ENCODE data around the gene PAGE2B.

The PAGE2B gene

DNA sequence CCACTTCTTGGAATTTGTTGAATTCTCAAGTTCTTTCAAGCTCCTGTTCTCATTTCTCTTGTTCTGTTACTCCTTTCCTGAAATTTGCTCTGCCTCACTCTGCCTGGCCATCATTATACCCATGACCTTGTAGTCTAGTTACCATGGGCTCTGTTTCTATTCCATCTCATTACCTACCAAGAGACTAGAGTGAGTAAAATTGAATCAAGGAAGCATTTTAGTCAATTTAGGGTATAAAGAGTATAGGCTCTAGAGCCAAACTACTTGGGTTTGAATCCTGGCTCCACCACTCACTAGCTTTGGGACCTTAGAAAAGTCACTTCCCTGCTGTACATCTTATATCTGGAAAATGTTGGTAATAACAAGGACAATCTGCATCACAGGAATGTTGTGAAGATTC lies 46.2 kb upstream of the PAGE2B start:
- no peak overlapping the region for H3K4me2 ChIP-seq (ENCODE audit: insufficient read depth, low read length, poor library complexity, severe bottlenecking)
- no peaks in the 10 kb centered on the region for H3K4me1 ChIP-seq (ENCODE audit: control insufficient read depth in 2 of 2, insufficient read depth in 1 of 2, low read depth in 1 of 2, low read length in 2 of 2)
- no peak overlapping the region for H2AK5ac ChIP-seq (ENCODE audit: low read depth, low read length)
- H3K4me3 ChIP-seq (ENCODE audit: low read length in 2 of 2) = no peak overlapping the region
- no peak overlapping the region for H2AFZ ChIP-seq (ENCODE audit: low read length)
- no peak overlapping the region for H3K4ac ChIP-seq (ENCODE audit: low read length)
- no peak overlapping the region for H3K9ac ChIP-seq (ENCODE audit: low read depth, low read length, poor library complexity)
- H2BK5ac ChIP-seq (ENCODE audit: low read length) = no peak overlapping the region
- no peak overlapping the region for H3K18ac ChIP-seq (ENCODE audit: low read length)
- DNase-seq (ENCODE audit: low spot score) = no peak
- no peaks in the 10 kb centered on the region for H3K9me3 ChIP-seq (replicated peaks in 1 of 2; ENCODE audit: control insufficient read depth in 2 of 2, insufficient read depth in 1 of 2, low read depth in 1 of 2, low read length in 2 of 2)
- H4K91ac ChIP-seq (ENCODE audit: low read depth, low read length, poor library complexity) = no peak overlapping the region
- no peaks in the 10 kb centered on the region for H3K36me3 ChIP-seq (replicated peaks in 1 of 2; ENCODE audit: control insufficient read depth in 2 of 2, insufficient read depth in 2 of 2, low read length in 2 of 2)
- no peaks in the 10 kb centered on the region for H3K27me3 ChIP-seq (ENCODE audit: control insufficient read depth in 3 of 3, insufficient read depth in 3 of 3, low read depth in 1 of 3, low read length in 3 of 3)
- H2BK15ac ChIP-seq (ENCODE audit: low read length) = no peak overlapping the region
- no peak overlapping the region for H3K14ac ChIP-seq (ENCODE audit: low read length)
- H4K8ac ChIP-seq (ENCODE audit: low read depth, low read length) = no peak overlapping the region
- H3K27ac ChIP-seq (replicated peaks; ENCODE audit: low read length) = no peak overlapping the region
- H3K23ac ChIP-seq (ENCODE audit: low read depth, low read length, poor library complexity) = no peak overlapping the region
- H2BK120ac ChIP-seq (ENCODE audit: low read depth, low read length) = no peak overlapping the region
- no peak overlapping the region for H2BK12ac ChIP-seq (ENCODE audit: low read length)
- H3K79me1 ChIP-seq (ENCODE audit: low read depth, low read length) = no peaks in the 10 kb centered on the region

DNA sequence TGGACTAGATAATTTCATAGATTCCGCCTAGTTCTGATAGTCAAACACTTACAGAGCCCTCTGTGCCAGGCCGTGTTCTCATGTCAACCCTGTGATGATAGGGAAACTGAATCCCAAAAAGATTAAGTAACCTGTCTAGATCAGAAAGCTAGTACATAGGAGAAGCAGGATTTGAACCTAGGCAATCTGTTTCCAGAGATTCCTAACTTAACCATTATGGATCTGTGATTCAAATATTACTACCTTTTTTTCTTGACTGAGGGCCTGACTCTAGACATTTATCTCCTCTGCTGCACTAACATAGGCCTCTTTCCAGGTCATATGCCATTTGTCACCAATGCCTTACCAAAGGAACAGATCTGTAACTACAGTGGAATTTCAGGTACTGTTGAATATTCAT lies 45.5 kb upstream of the PAGE2B start:
- Histone ChIP-seq H3K9me3 (replicated peaks in 1 of 2; ENCODE audit: control insufficient read depth in 2 of 2, insufficient read depth in 1 of 2, low read depth in 1 of 2, low read length in 2 of 2) (no peaks in the 10 kb centered on the region), H3K4ac (ENCODE audit: low read length) (no peak overlapping the region), H3K4me2 (ENCODE audit: insufficient read depth, low read length, poor library complexity, severe bottlenecking) (no peak overlapping the region), H3K18ac (ENCODE audit: low read length) (no peak overlapping the region), H3K36me3 (replicated peaks in 1 of 2; ENCODE audit: control insufficient read depth in 2 of 2, insufficient read depth in 2 of 2, low read length in 2 of 2) (no peaks in the 10 kb centered on the region), H4K8ac (ENCODE audit: low read depth, low read length) (no peak overlapping the region), H2BK120ac (ENCODE audit: low read depth, low read length) (no peak overlapping the region), H3K23ac (ENCODE audit: low read depth, low read length, poor library complexity) (no peak overlapping the region), H2BK5ac (ENCODE audit: low read length) (no peak overlapping the region), H2AFZ (ENCODE audit: low read length) (no peak overlapping the region), H2AK5ac (ENCODE audit: low read depth, low read length) (no peak overlapping the region), H3K9ac (ENCODE audit: low read depth, low read length, poor library complexity) (no peak overlapping the region), H3K14ac (ENCODE audit: low read length) (no peak overlapping the region), H4K91ac (ENCODE audit: low read depth, low read length, poor library complexity) (no peak overlapping the region), H3K4me1 (ENCODE audit: control insufficient read depth in 2 of 2, insufficient read depth in 1 of 2, low read depth in 1 of 2, low read length in 2 of 2) (no peaks in the 10 kb centered on the region), H2BK15ac (ENCODE audit: low read length) (no peak overlapping the region), H3K4me3 (ENCODE audit: low read length in 2 of 2) (no peak overlapping the region), H3K27ac (replicated peaks; ENCODE audit: low read length) (no peak overlapping the region), H2BK12ac (ENCODE audit: low read length) (no peak overlapping the region), H3K79me1 (ENCODE audit: low read depth, low read length) (no peaks in the 10 kb centered on the region), H3K27me3 (ENCODE audit: control insufficient read depth in 3 of 3, insufficient read depth in 3 of 3, low read depth in 1 of 3, low read length in 3 of 3) (no peaks in the 10 kb centered on the region)
- no peak for DNase-seq (ENCODE audit: low spot score)
- no CpG with 5 or more reads among the region's 2 CpGs for WGBS, 2 donors (ENCODE audit: extremely low coverage in 2 of 2, insufficient read length in 2 of 2, insufficient replicate concordance in 1 of 2)

- H2AK5ac ChIP-seq (ENCODE audit: low read depth, low read length) = no peak within 1 kb of the TSS
- H3K23ac ChIP-seq (ENCODE audit: low read depth, low read length, poor library complexity) = no peak within 1 kb of the TSS
- no peak within 1 kb of the TSS for H3K27ac ChIP-seq (replicated peaks; ENCODE audit: low read length)
- H3K4me2 ChIP-seq (ENCODE audit: insufficient read depth, low read length, poor library complexity, severe bottlenecking) = no peak within 1 kb of the TSS
- H2BK5ac ChIP-seq (ENCODE audit: low read length) = no peak within 1 kb of the TSS
- H3K4ac ChIP-seq (ENCODE audit: low read length) = no peak within 1 kb of the TSS
- H4K8ac ChIP-seq (ENCODE audit: low read depth, low read length) = no peak within 1 kb of the TSS
- H3K4me1 ChIP-seq (ENCODE audit: control insufficient read depth in 2 of 2, insufficient read depth in 1 of 2, low read depth in 1 of 2, low read length in 2 of 2) = no peaks in the 10 kb centered on the region
- no peaks in the 10 kb centered on the region for H3K27me3 ChIP-seq (ENCODE audit: control insufficient read depth in 3 of 3, insufficient read depth in 3 of 3, low read depth in 1 of 3, low read length in 3 of 3)
- no peaks in the 10 kb centered on the region for H3K9me3 ChIP-seq (replicated peaks in 1 of 2; ENCODE audit: control insufficient read depth in 2 of 2, insufficient read depth in 1 of 2, low read depth in 1 of 2, low read length in 2 of 2)
- H3K9ac ChIP-seq (ENCODE audit: low read depth, low read length, poor library complexity) = no peak within 1 kb of the TSS
- no peaks in the 10 kb centered on the region for H3K36me3 ChIP-seq (replicated peaks in 1 of 2; ENCODE audit: control insufficient read depth in 2 of 2, insufficient read depth in 2 of 2, low read length in 2 of 2)
- H3K18ac ChIP-seq (ENCODE audit: low read length) = no peak within 1 kb of the TSS
- H2BK12ac ChIP-seq (ENCODE audit: low read length) = no peak within 1 kb of the TSS
- no CpG with 5 or more reads among the region's 7 CpGs for WGBS, 2 donors (ENCODE audit: extremely low coverage in 2 of 2, insufficient read length in 2 of 2, insufficient replicate concordance in 1 of 2)
- H3K14ac ChIP-seq (ENCODE audit: low read length) = no peak within 1 kb of the TSS
- H2AFZ ChIP-seq (ENCODE audit: low read length) = no peak within 1 kb of the TSS
- no peak within 1 kb of the TSS for H2BK120ac ChIP-seq (ENCODE audit: low read depth, low read length)
- H4K91ac ChIP-seq (ENCODE audit: low read depth, low read length, poor library complexity) = no peak within 1 kb of the TSS
- no peak within 1 kb of the TSS for H2BK15ac ChIP-seq (ENCODE audit: low read length)
- no peaks in the 10 kb centered on the region for H3K79me1 ChIP-seq (ENCODE audit: low read depth, low read length)
- DNase-seq (ENCODE audit: low spot score) = no peak
- H3K4me3 ChIP-seq (ENCODE audit: low read length in 2 of 2) = no peak within 1 kb of the TSS
Measured at GRCh38 chrX:55030271-55031205, 44.3 kb upstream of the PAGE2B start, which contains the start of gene ALAS2. Gene ALAS2, minus strand, starts transcription at chrX:55030977. Its CDS starts 4,977 bp downstream, at chrX:55026000.

DNA sequence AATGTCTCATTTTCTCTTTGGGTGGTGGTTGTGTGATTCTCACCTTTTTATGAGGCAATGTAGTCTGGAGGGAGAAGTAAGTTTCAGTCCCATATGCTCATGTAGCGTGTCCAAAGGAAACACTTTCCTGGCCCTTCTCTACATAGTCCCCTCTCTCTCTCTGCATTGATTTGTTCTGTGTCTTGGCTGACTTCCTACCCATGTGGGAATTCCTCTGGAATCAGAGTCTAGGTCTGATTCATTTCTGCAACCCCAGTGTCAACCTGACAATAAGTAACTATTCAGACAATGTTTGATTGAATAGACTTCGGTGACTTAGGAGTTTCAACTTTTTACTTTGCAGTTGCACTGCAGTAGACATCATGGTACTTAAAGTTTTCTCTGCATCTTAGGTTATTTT lies 41.4 kb upstream of the PAGE2B start:
- Histone ChIP-seq H2BK5ac (ENCODE audit: low read length) (no peak overlapping the region), H2BK120ac (ENCODE audit: low read depth, low read length) (no peak overlapping the region), H3K36me3 (replicated peaks in 1 of 2; ENCODE audit: control insufficient read depth in 2 of 2, insufficient read depth in 2 of 2, low read length in 2 of 2) (no peaks in the 10 kb centered on the region), H4K91ac (ENCODE audit: low read depth, low read length, poor library complexity) (no peak overlapping the region), H3K79me1 (ENCODE audit: low read depth, low read length) (no peaks in the 10 kb centered on the region), H3K23ac (ENCODE audit: low read depth, low read length, poor library complexity) (no peak overlapping the region), H3K4me1 (ENCODE audit: control insufficient read depth in 2 of 2, insufficient read depth in 1 of 2, low read depth in 1 of 2, low read length in 2 of 2) (no peaks in the 10 kb centered on the region), H2AFZ (ENCODE audit: low read length) (no peak overlapping the region), H2AK5ac (ENCODE audit: low read depth, low read length) (no peak overlapping the region), H3K4me2 (ENCODE audit: insufficient read depth, low read length, poor library complexity, severe bottlenecking) (no peak overlapping the region), H3K27me3 (ENCODE audit: control insufficient read depth in 3 of 3, insufficient read depth in 3 of 3, low read depth in 1 of 3, low read length in 3 of 3) (no peaks in the 10 kb centered on the region), H3K4ac (ENCODE audit: low read length) (no peak overlapping the region), H3K18ac (ENCODE audit: low read length) (no peak overlapping the region), H3K14ac (ENCODE audit: low read length) (no peak overlapping the region), H2BK12ac (ENCODE audit: low read length) (no peak overlapping the region), H3K4me3 (ENCODE audit: low read length in 2 of 2) (no peak overlapping the region), H4K8ac (ENCODE audit: low read depth, low read length) (no peak overlapping the region), H3K9ac (ENCODE audit: low read depth, low read length, poor library complexity) (no peak overlapping the region), H3K27ac (replicated peaks; ENCODE audit: low read length) (no peak overlapping the region), H3K9me3 (replicated peaks in 1 of 2; ENCODE audit: control insufficient read depth in 2 of 2, insufficient read depth in 1 of 2, low read depth in 1 of 2, low read length in 2 of 2) (no peaks in the 10 kb centered on the region), H2BK15ac (ENCODE audit: low read length) (no peak overlapping the region)
- no peak for DNase-seq (ENCODE audit: low spot score)
- no CpG with 5 or more reads among the region's 2 CpGs for WGBS, 2 donors (ENCODE audit: extremely low coverage in 2 of 2, insufficient read length in 2 of 2, insufficient replicate concordance in 1 of 2)
